DND-41 (cell line): Measurements from ENCODE around the gene EPS15.

Source experiments
- CTCF ChIP-seq: IDR thresholded peaks from 2 replicates; pipeline ENCODE4 v1.5.1; 2012; ENCODE audit warnings: borderline replicate concordance, low read length, moderate library complexity, mild to moderate bottlenecking; ENCODE audit not compliant: poor library complexity, severe bottlenecking; ENCODE audit errors: extremely low read depth
- EZH2 ChIP-seq: IDR thresholded peaks from 3 replicates; pipeline ENCODE4 v1.6.1; 2012; ENCODE audit warnings: borderline replicate concordance, low read depth, mild to moderate bottlenecking, moderate library complexity, low read length, inconsistent platforms; ENCODE audit not compliant: severe bottlenecking

- TF ChIP-seq CTCF (no peak), EZH2 (no peak)
Observed at GRCh38 chr1:51542158-51542953, 23.3 kb upstream of the EPS15 start.
